Lung (tissue), 12 donors: ENCODE measurements around the gene RPUSD3. TPM values are rescaled to one million over a fixed set of nuclear protein-coding genes. Genes with fewer than 3 reads are reported as not detected.

Experiments used
- ATAC-seq: fragments of 200-7000 bp; cut with Tn5 transposase; one replicate; pipeline ENCODE4 v1.9.1; 2020; ENCODE audit warnings: moderate number of reproducible peaks; ENCODE audit not compliant: insufficient read depth, low FRiP score
- DNase-seq, 3 donors: peaks; one replicate each; pipeline ENCODE4 v3.0.0-alpha.2; 2013 to 2017
- H3K27ac ChIP-seq, 2 donors: one replicate each; pipeline ENCODE4 v1.5.1; 2013; ENCODE audit warnings: mild to moderate bottlenecking in 2 of 2, moderate library complexity in 2 of 2, control low read depth in 1 of 2, inconsistent platforms in 1 of 2, low read depth in 1 of 2, low read length in 1 of 2
- H3K27me3 ChIP-seq, 3 donors: one replicate each; pipeline ENCODE4 v1.5.1; 2013; ENCODE audit warnings: low read length in 2 of 3; ENCODE audit not compliant: control insufficient read depth in 3 of 3, insufficient read depth in 3 of 3
- H3K36me3 ChIP-seq, 4 donors: one replicate each; pipeline ENCODE4 v1.5.1; 2013; ENCODE audit warnings: low read length in 4 of 4, mild to moderate bottlenecking in 1 of 4, moderate library complexity in 1 of 4; ENCODE audit not compliant: control insufficient read depth in 4 of 4, insufficient read depth in 4 of 4
- H3K4me1 ChIP-seq, 5 donors: one replicate each; pipeline ENCODE4 v1.5.1; 2013; ENCODE audit warnings: low read length in 5 of 5, mild to moderate bottlenecking in 2 of 5, moderate library complexity in 1 of 5; ENCODE audit not compliant: control insufficient read depth in 5 of 5, insufficient read depth in 5 of 5
- H3K4me3 ChIP-seq: one replicate; pipeline ENCODE4 v1.5.1; 2013; ENCODE audit warnings: mild to moderate bottlenecking, control low read depth, moderate library complexity
- H3K9ac ChIP-seq, 2 donors: one replicate each; pipeline ENCODE4 v1.5.1; 2013; ENCODE audit warnings: low read length in 2 of 2, control low read depth in 1 of 2; ENCODE audit not compliant: insufficient read depth in 1 of 2
- H3K9me3 ChIP-seq, 4 donors: one replicate each; pipeline ENCODE4 v1.5.1; 2013; ENCODE audit warnings: low read length in 3 of 4, mild to moderate bottlenecking in 1 of 4, moderate library complexity in 1 of 4; ENCODE audit not compliant: control insufficient read depth in 4 of 4, insufficient read depth in 3 of 4
- CTCF ChIP-seq: IDR thresholded peaks from 2 replicates; pipeline ENCODE4 v1.5.1; 2012; ENCODE audit warnings: mild to moderate bottlenecking; ENCODE audit errors: control extremely low read depth, extremely low read depth
- WGBS, 2 donors: extraction: QIAGEN DNeasy Blood & Tissue Kit; methylation state at CpG; one replicate each; pipeline ENCODE4 v1.1.7; 2013; 5-methylcytosine and 5-hydroxymethylcytosine counted together
- polyA plus RNA-seq, 2 donors: library from polyadenylated mRNA; stranded (reverse); fragments of 200-250 nt; gene quantifications; one replicate each; pipeline ENCODE4 v1.2.1, GENCODE V29; 2013
- total RNA-seq, 2 donors: library from RNA; depleted of rRNA in 1 of 2; stranded (reverse); fragments of >200 nt in 1 of 2; gene quantifications; one replicate each; pipeline ENCODE4 v1.2.1, GENCODE V29; 2014 to 2021
- donor health status: control.
- donor health status: control.
- donor health status: Bipolar disorder and iron deficiency.
- donor health status: healthy.
- donor health status: DM: yes; HTN: yes; CAD: no.

Gene RPUSD3
- total and polyA plus RNA-seq, 4 donors = 16.3 to 34.9 (median 26.3) TPM

- ATAC-seq (no peak), DNase-seq (no peak)
- H3K9me3 ChIP-seq = no peaks in the 10 kb centered on the region
- no peak overlapping the region for H3K27ac ChIP-seq
- no peak overlapping the region for H3K9ac ChIP-seq
- H3K36me3 ChIP-seq = no peaks in the 10 kb centered on the region
- no peaks in the 10 kb centered on the region for H3K27me3 ChIP-seq
- no peak overlapping the region for H3K4me3 ChIP-seq
- WGBS, 2 donors = 87 to 93% methylated on average over 7 of the region's 7 CpGs
- no peaks in the 10 kb centered on the region for H3K4me1 ChIP-seq
- no peak for TF ChIP-seq CTCF
These were observed 40.1 kb upstream of the RPUSD3 start for GRCh38 chr3:9883706-9884554.

- 89 to 96% methylated on average over 1 of the region's 1 CpG for WGBS, 2 donors
- Histone ChIP-seq H3K36me3 (no peaks in the 10 kb centered on the region), H3K27ac (no peak overlapping the region), H3K9me3 (no peaks in the 10 kb centered on the region), H3K9ac (no peak overlapping the region), H3K27me3 (no peaks in the 10 kb centered on the region), H3K4me3 (no peak overlapping the region), H3K4me1 (no peaks in the 10 kb centered on the region)
- no peak for TF ChIP-seq CTCF
- DNase-seq (no peak), ATAC-seq (no peak)
These were observed 37.6 kb upstream of the RPUSD3 start for GRCh38 chr3:9881441-9881840.

GRCh38 chr3:9879830-9880549, 36.2 kb upstream of the RPUSD3 start, which contains the start of gene CIDEC:
TSS of gene CIDEC (minus strand) at chr3:9880253. CDS start at chr3:9878486, 1,767 bp downstream.
- no peaks in the 10 kb centered on the region for H3K36me3 ChIP-seq
- H3K9ac ChIP-seq = no peak within 1 kb of the TSS
- WGBS, 2 donors = 91 to 92% methylated on average over 7 of the region's 7 CpGs
- DNase-seq = no peak
- no peaks in the 10 kb centered on the region for H3K9me3 ChIP-seq
- no peaks in the 10 kb centered on the region for H3K4me1 ChIP-seq
- H3K27me3 ChIP-seq = no peaks in the 10 kb centered on the region
- ATAC-seq = no peak
- no peak within 1 kb of the TSS for H3K4me3 ChIP-seq
- no peak for TF ChIP-seq CTCF
- no peak within 1 kb of the TSS for H3K27ac ChIP-seq
